ENCODE results near the gene RBM6. TPM values are rescaled to one million over a fixed set of nuclear protein-coding genes. Genes with fewer than 3 reads are reported as not detected.

The RBM6 gene
- total RNA-seq, 1 experiment from 2014 or later: 69.6 TPM

DNA sequence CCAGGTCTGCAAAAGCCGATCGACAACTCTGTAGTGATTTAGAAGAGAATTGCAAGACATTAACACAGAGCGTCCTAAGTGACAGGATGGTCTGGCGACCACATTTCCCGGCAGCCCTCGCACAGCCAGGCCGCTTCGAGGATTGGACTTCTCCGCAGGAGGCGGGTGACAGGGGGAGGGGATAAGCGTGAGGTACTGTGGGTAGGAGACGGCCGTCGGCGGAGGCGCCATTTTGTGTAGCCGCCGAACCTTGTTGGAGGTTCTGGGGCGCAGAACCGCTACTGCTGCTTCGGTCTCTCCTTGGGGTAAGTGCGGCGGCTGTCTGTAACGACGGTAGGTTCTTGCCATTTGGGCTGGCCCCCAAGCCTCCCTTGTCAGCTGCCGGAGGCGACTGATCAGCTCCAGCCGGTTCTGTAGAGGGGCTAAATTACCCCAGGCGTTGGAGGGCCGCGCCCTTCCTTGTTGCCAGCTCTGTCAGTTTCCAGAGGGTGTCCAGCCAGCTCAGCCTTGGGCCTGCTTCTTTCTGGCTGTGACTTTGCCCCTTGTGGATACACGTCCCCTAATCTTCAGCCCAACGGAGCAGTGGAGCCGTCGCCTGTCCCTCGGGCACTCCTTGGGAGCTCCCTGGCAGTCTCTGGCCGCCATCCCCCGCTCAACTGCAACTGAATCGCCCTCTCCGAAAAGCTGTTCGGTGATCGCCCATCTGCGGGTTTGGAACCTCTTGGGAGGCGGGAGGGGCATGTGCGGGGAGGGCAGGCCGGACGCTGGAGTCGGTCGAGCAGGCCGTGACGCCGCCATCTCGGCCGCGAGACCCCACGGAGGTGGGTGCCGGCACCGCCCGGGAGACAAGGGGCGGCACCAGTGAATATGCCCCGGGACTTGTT, 149.0 kb downstream of the RBM6 start, which contains the start of gene RBM5:
TSS of gene RBM5 (plus strand) at position 195 of the 884 bp plus-strand sequence. CDS start 1,516 bp downstream, outside the sequence.
- CTCF ChIA-PET: interaction anchor here (0.7 kb wide), 1 partner anchor 141 kb away, joined by 4 read pairs; no protein-coding TSS in a partner anchor
- H3K36me3 Mint-ChIP-seq (ENCODE audit: insufficient read depth, unreplicated experiment): peaks cover 45% of the 10 kb centered on the region
- H3K27ac Mint-ChIP-seq (ENCODE audit: unreplicated experiment): peak within 1 kb of the TSS; percentile 95
- TF ChIP-seq, protein P1, sequence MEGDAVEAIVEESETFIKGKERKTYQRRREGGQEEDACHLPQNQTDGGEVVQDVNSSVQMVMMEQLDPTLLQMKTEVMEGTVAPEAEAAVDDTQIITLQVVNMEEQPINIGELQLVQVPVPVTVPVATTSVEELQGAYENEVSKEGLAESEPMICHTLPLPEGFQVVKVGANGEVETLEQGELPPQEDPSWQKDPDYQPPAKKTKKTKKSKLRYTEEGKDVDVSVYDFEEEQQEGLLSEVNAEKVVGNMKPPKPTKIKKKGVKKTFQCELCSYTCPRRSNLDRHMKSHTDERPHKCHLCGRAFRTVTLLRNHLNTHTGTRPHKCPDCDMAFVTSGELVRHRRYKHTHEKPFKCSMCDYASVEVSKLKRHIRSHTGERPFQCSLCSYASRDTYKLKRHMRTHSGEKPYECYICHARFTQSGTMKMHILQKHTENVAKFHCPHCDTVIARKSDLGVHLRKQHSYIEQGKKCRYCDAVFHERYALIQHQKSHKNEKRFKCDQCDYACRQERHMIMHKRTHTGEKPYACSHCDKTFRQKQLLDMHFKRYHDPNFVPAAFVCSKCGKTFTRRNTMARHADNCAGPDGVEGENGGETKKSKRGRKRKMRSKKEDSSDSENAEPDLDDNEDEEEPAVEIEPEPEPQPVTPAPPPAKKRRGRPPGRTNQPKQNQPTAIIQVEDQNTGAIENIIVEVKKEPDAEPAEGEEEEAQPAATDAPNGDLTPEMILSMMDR (IDR thresholded peaks at IDR 0.05; ENCODE audit: unreplicated experiment): no peak
- H3K27me3 Mint-ChIP-seq (ENCODE audit: unreplicated experiment): no peaks in the 10 kb centered on the region
- DNase-seq: peak; percentile 95
- intact Hi-C loops (cut with micrococcal nuclease; ENCODE audit: unreplicated experiment): no loop called here
- no peaks in the 10 kb centered on the region for H3K9me3 Mint-ChIP-seq (ENCODE audit: low read depth, unreplicated experiment)
- H3K4me1 Mint-ChIP-seq (ENCODE audit: low read depth, unreplicated experiment): peaks cover 10% of the 10 kb centered on the region
- peak within 1 kb of the TSS; percentile 90 for H3K4me3 Mint-ChIP-seq (ENCODE audit: low read depth, unreplicated experiment)
- BruUV-seq (replicated peaks): no TSS peak

DNA sequence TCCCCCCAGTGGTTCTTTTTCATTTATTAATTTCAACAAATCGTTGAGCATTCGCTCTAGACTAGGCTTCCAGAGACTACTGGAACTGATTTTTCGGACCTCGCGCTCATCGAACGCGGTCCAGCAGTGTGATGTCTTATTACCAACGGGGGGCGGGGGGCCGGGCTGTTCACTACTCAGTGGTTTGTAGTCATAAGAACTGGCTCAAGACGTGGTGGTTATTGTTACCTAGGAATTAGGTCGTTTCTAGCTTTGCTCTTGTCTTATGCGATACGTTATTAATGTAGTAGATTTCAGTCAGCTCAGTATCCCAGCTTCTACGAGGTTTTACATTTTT, 149.6 kb downstream of the RBM6 start:
- Mint-ChIP-seq H3K9me3 (ENCODE audit: low read depth, unreplicated experiment) (no peaks in the 10 kb centered on the region), H3K36me3 (ENCODE audit: insufficient read depth, unreplicated experiment) (peaks cover 51% of the 10 kb centered on the region), H3K27me3 (ENCODE audit: unreplicated experiment) (no peaks in the 10 kb centered on the region), H3K27ac (ENCODE audit: unreplicated experiment) (peak overlapping the region; percentile 95), H3K4me1 (ENCODE audit: low read depth, unreplicated experiment) (peaks cover 10% of the 10 kb centered on the region), H3K4me3 (ENCODE audit: low read depth, unreplicated experiment) (peak overlapping the region; percentile 90)
- no TSS peak for BruUV-seq (replicated peaks)
- intact Hi-C loops (cut with micrococcal nuclease; ENCODE audit: unreplicated experiment): no loop called here
- DNase-seq: no peak
- TF ChIP-seq, protein P1 (IDR thresholded peaks at IDR 0.05; ENCODE audit: unreplicated experiment): no peak
- CTCF ChIA-PET: interaction anchor here (0.7 kb wide), 2 partner anchors 141 to 183 kb away, joined by 3 to 4 read pairs; no protein-coding TSS in a partner anchor

DNA sequence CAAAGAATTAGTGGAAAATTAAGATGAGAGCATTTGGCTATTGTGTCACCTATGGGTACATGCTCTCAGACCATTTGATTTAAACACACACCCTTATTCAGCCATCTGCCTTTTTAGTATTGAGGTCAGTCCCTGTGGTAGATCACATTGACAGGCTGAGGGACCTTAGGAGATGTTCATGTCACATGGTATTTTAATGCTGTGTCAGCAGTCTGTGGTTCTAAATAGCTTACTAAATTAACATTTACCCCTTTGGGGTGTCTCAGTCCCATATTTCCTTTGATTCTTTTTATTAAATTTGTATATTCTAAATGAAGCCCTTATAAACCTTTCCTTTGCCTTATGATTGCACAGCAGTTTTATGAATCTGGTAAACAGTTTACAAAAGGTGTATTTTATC, 151.0 kb downstream of the RBM6 start:
- no peak for DNase-seq
- CTCF ChIA-PET: no interaction called here
- H3K9me3 Mint-ChIP-seq (ENCODE audit: low read depth, unreplicated experiment): no peaks in the 10 kb centered on the region
- intact Hi-C loops (cut with micrococcal nuclease; ENCODE audit: unreplicated experiment): no loop called here
- no peaks in the 10 kb centered on the region for H3K27me3 Mint-ChIP-seq (ENCODE audit: unreplicated experiment)
- no TSS peak for BruUV-seq (replicated peaks)
- H3K4me1 Mint-ChIP-seq (ENCODE audit: low read depth, unreplicated experiment): peaks cover 10% of the 10 kb centered on the region
- TF ChIP-seq, protein P1 (IDR thresholded peaks at IDR 0.05; ENCODE audit: unreplicated experiment): no peak
- no peak overlapping the region for H3K27ac Mint-ChIP-seq (ENCODE audit: unreplicated experiment)
- peak overlapping the region; percentile 90 for H3K4me3 Mint-ChIP-seq (ENCODE audit: low read depth, unreplicated experiment)
- H3K36me3 Mint-ChIP-seq (ENCODE audit: insufficient read depth, unreplicated experiment): peaks cover 63% of the 10 kb centered on the region

DNA sequence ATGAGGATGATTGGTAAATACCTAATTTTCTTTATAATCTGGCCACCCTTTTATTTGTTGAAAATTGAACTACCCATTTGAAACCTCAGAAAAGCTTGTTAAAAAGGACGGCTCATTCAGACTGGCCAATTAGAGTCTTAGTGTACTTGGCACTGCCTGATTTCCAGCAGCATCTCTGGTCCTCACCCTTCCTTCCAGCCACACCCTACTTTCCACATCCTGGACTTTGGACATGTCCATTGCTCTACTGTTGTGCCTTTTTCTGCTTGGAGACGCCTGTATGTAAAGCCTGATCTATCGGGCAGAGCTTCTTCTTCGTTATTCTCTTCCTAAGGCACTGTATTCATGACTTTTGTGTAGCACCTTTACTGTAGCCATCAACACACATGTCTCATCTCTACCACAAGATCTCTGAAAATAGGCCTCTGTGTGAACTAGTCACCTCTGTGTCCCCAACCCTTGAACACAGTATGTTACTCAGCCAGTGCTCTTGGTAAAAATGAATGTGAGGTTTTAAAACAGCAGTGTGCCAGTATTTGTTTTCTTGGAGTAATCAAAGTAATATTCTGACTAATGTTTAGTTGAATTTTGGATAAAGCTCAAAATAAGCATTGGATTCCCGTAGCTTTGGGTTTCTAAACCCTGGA, 155.5 kb downstream of the RBM6 start:
- no peak overlapping the region for H3K4me3 Mint-ChIP-seq (ENCODE audit: low read depth, unreplicated experiment)
- CTCF ChIA-PET: no interaction called here

More for the DNA sequence above, 155.5 kb downstream of the RBM6 start:
- TF ChIP-seq, protein P1 (IDR thresholded peaks at IDR 0.05; ENCODE audit: unreplicated experiment): no peak
- H3K27ac Mint-ChIP-seq (ENCODE audit: unreplicated experiment): no peak overlapping the region
- peaks cover 6% of the 10 kb centered on the region for H3K4me1 Mint-ChIP-seq (ENCODE audit: low read depth, unreplicated experiment)
- H3K27me3 Mint-ChIP-seq (ENCODE audit: unreplicated experiment): no peaks in the 10 kb centered on the region
- H3K9me3 Mint-ChIP-seq (ENCODE audit: low read depth, unreplicated experiment): no peaks in the 10 kb centered on the region
- intact Hi-C loops (cut with micrococcal nuclease; ENCODE audit: unreplicated experiment): no loop called here
- no TSS peak for BruUV-seq (replicated peaks)
- H3K36me3 Mint-ChIP-seq (ENCODE audit: insufficient read depth, unreplicated experiment): peaks cover 80% of the 10 kb centered on the region
- DNase-seq: no peak
